Measurements from ENCODE around the gene HDAC4.

GRCh38 chr2:239213643-239214101 is 187.1 kb downstream of the HDAC4 start:
- TF ChIP-seq CTCF (IDR thresholded peaks at IDR 0.05; ENCODE audit: low read length) (no peak), EZH2 (IDR thresholded peaks at IDR 0.05; ENCODE audit: borderline replicate concordance, low read length) (no peak)
